ENCODE data around the gene TPI1.
"Not testable (repeated sequence)": the region's sequence is repeated elsewhere in the genome, so short reads cannot be mapped to it uniquely, and the experiment has no call there.

- not testable (repeated sequence) for TF ChIP-seq CTCF (IDR thresholded peaks at IDR 0.05 in 4 of 5, conservative IDR thresholded peaks at IDR 0.05 in 1 of 5); POLR2A (IDR thresholded peaks at IDR 0.05)
These were observed 25.4 kb downstream of the TPI1 start for GRCh38 chr12:6892683-6893082.
